Pancreas (tissue), 10 donors: ENCODE data around the gene IP6K2. TPM values are rescaled to one million over a fixed set of nuclear protein-coding genes. Genes with fewer than 3 reads are reported as not detected.

ENCODE experiments used
- ATAC-seq, 4 donors: fragments of 200-7000 bp; cut with Tn5 transposase; one replicate each; pipeline versions ENCODE4 v1.8.0 to v1.9.1; 2020; ENCODE audit warnings: mild to moderate bottlenecking in 4 of 4, moderate library complexity in 4 of 4
- DNase-seq, 6 donors: peaks; one replicate each; pipeline ENCODE4 v3.0.0-alpha.2; 2020
- FAIRE-seq: peaks from 2 replicates; lab custom pipeline; 2012; peaks lifted over from hg19 to GRCh38; lab: Jason Lieb, UNC
- H3K27ac ChIP-seq, 4 donors: fragments of 200-600 bp; sonication (generic); 1 replicate in 3 of 4; 2 replicates in 1 of 4; pipeline versions ENCODE4 v1.5.0 to v1.8.0; 2020
- H3K27me3 ChIP-seq, 4 donors: fragments of 200-600 bp; one replicate each; pipeline ENCODE4 v1.8.0; 2021
- H3K36me3 ChIP-seq, 3 donors: fragments of 200-600 bp; sonication (generic) in 1 of 3; one replicate each; pipeline versions ENCODE4 v1.5.0 to v1.8.0; 2020 to 2021
- H3K4me1 ChIP-seq, 3 donors: fragments of 200-600 bp; one replicate each; pipeline ENCODE4 v1.8.0; 2021
- H3K4me3 ChIP-seq, 4 donors: fragments of 200-600 bp; sonication (generic) in 2 of 4; one replicate each; pipeline versions ENCODE4 v1.5.0 to v1.8.0; 2020 to 2021
- H3K9me3 ChIP-seq, 4 donors: fragments of 200-600 bp; one replicate each; pipeline ENCODE4 v1.8.0; 2021
- WGBS, 2 donors: extraction: QIAGEN DNeasy Blood & Tissue Kit; methylation state at CpG; one replicate each; pipeline ENCODE4 v1.1.7; 2013; 5-methylcytosine and 5-hydroxymethylcytosine counted together
- intact Hi-C, 3 donors: fragments of 100-400 bp; cut with DNase I; formaldehyde crosslinking; loops; one replicate each; pipeline versions ENCODE4 v1.11.1 to v1.14.2; 2022
- polyA plus RNA-seq, 2 donors: library from polyadenylated mRNA; stranded (reverse); fragments of 200-250 nt; gene quantifications; one replicate each; pipeline ENCODE4 v1.2.3, GENCODE V29; 2013
- total RNA-seq, 6 donors: library from RNA; stranded (reverse); fragmentation: NEBNext Ultra II Directional in 4 of 6; extraction: Animal tissue kit (Norgen Biotek cat#: 25700) in 4 of 6; gene quantifications; one replicate each; pipeline versions ENCODE4 v1.2.1 to v1.2.4, GENCODE V29; 2021 to 2023
- TF ChIP-seq, protein P1 (sequence below), 4 donors: fragments of 200-600 bp; sonication (generic) in 3 of 4; IDR thresholded peaks; one replicate each; pipeline versions ENCODE4 v1.5.0 to v1.8.0; 2021; ENCODE audit warnings: antibody characterized with exemption in 4 of 4
- donor health status: healthy with polysubstance abuse.
- donor health status: DM: no; HTN: no; CAD: no; lungs with moderate emphysema.
- donor health status: DM: no; HTN: no; CAD: no.
- donor health status: control.
- donor health status: control.
- donor health status: Bipolar disorder and iron deficiency.
- donor health status: DM: yes; HTN: yes; CAD: no.
- donor health status: DM: no; HTN: no; CAD: no.
- donor health status: DM: no; HTN: no; CAD: no.
- donor health status: DM: yes; HTN: yes; CAD: no.

The IP6K2 gene
- total and polyA plus RNA-seq, 8 donors: 19.1 to 107 (median 35.3) TPM

GRCh38 chr3:48686538-48687219 lies 30.3 kb downstream of the IP6K2 start:
- no peak for FAIRE-seq
- H3K4me3 ChIP-seq: peak overlapping the region in 1 of 4 donors; percentile 88
- no peak for DNase-seq
- no peak overlapping the region for H3K27ac ChIP-seq
- peaks cover 4 to 9% (median 6%) of the 10 kb centered on the region in 3 donors for H3K4me1 ChIP-seq
- no peak for ATAC-seq
- intact Hi-C loops: no loop called here
- no peaks in the 10 kb centered on the region for H3K27me3 ChIP-seq
- TF ChIP-seq, protein P1, sequence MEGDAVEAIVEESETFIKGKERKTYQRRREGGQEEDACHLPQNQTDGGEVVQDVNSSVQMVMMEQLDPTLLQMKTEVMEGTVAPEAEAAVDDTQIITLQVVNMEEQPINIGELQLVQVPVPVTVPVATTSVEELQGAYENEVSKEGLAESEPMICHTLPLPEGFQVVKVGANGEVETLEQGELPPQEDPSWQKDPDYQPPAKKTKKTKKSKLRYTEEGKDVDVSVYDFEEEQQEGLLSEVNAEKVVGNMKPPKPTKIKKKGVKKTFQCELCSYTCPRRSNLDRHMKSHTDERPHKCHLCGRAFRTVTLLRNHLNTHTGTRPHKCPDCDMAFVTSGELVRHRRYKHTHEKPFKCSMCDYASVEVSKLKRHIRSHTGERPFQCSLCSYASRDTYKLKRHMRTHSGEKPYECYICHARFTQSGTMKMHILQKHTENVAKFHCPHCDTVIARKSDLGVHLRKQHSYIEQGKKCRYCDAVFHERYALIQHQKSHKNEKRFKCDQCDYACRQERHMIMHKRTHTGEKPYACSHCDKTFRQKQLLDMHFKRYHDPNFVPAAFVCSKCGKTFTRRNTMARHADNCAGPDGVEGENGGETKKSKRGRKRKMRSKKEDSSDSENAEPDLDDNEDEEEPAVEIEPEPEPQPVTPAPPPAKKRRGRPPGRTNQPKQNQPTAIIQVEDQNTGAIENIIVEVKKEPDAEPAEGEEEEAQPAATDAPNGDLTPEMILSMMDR (IDR thresholded peaks at IDR 0.05): no peak
- WGBS, 2 donors: 55 to 58% methylated on average over 10 of the region's 10 CpGs
- no peaks in the 10 kb centered on the region for H3K9me3 ChIP-seq
- H3K36me3 ChIP-seq: peaks cover 9 to 37% (median 17%) of the 10 kb centered on the region in 3 donors

DNA sequence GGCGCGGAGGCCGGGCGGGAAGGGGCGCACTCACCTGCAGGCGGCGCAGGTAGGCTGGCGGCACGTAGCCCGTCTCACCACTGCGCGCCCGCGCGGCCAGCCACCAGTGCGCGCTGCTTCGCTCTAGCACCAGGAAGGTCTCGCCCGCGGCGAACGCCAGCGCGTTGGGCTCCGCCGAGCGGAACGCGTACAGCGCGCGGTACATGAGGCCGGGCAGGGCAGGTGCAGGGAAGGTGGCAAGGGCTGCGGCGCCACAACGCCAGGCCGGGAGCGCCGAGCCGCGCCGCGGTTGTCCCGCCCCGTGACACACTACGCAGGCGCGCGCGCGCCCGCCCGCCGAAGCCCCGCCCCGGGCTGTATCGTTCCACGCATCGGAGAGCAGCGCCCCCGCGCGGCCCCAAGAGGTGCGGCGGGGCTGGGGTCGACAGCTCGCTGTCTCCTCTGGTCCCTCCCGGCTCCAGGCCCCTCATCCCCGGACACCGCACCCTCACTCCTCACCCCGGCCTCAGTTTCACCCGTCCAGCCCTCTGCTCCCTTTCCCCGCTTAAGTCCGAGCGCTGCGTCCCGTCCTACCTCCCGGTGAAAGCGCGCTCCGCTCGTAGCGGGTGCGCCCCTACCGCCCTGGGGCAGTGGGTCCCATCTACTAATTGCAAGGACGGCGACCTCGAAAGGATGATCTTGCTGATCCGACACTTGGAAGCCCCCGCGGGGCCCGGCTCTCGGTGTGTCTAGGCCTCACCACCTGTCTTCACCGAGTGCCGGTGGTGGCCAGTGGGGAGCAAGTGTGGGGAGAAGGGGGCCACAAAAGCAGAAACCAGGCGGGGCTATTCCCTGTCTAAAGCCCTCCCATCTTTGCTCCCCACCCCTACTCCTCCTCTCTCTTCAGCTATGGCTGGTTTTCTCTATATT lies 31.2 kb downstream of the IP6K2 start, which contains the start of gene NCKIPSD:
TSS of gene NCKIPSD (minus strand) at position 313 of the 909 bp plus-strand sequence. CDS start at position 205, 108 bp downstream.
- TF ChIP-seq, protein P1 (IDR thresholded peaks at IDR 0.05): peak; percentile 61 to 87 (median 84)
- Histone ChIP-seq H3K4me1 (peaks cover 4 to 9% (median 6%) of the 10 kb centered on the region in 3 donors), H3K9me3 (no peaks in the 10 kb centered on the region), H3K27ac (peak within 1 kb of the TSS; percentile 83 to 88 (median 86)), H3K4me3 (peak within 1 kb of the TSS; percentile 65 to 91 (median 84)), H3K36me3 (peaks cover 4 to 37% (median 14%) of the 10 kb centered on the region in 3 donors), H3K27me3 (no peaks in the 10 kb centered on the region)
- intact Hi-C loops: no loop called here
- WGBS, 2 donors: 1% methylated on average over 57 to 97 of the region's 97 CpGs
- DNase-seq: peak; percentile 82 to 99 (median 91)
- peak; percentile 96 to 97 (median 96) for ATAC-seq
- FAIRE-seq: no peak

DNA sequence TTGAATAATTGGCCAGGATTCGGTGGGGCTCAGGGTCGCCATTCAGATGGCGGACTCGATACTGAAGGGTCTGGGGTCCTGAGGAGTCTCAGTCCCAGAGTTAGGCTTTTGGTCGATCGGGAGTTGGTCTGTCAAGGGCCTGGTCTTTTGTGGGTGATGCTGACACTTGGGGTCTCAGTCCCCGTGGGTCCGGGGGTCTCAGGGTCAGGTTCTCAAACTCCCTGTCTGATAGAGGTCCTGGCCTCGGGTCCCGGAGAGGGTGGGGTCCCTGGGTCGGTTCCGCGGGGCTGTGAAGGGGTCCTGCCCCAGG lies 31.8 kb downstream of the IP6K2 start:
- Histone ChIP-seq H3K9me3 (no peaks in the 10 kb centered on the region), H3K27me3 (no peaks in the 10 kb centered on the region), H3K27ac (peak overlapping the region; percentile 83 to 88 (median 86)), H3K4me1 (peaks cover 4 to 9% (median 6%) of the 10 kb centered on the region in 3 donors), H3K36me3 (peaks cover 3 to 36% (median 14%) of the 10 kb centered on the region in 3 donors), H3K4me3 (peak overlapping the region; percentile 65 to 91 (median 84))
- no peak for FAIRE-seq
- no peak for DNase-seq
- 6 to 9% methylated on average over 13 of the region's 13 CpGs for WGBS, 2 donors
- intact Hi-C loops: no loop called here
- TF ChIP-seq, protein P1 (IDR thresholded peaks at IDR 0.05): no peak
- ATAC-seq: no peak

- no peaks in the 10 kb centered on the region for H3K9me3 ChIP-seq
- peaks cover 4 to 9% (median 6%) of the 10 kb centered on the region in 3 donors for H3K4me1 ChIP-seq
- no peaks in the 10 kb centered on the region for H3K27me3 ChIP-seq
- DNase-seq (peak in 1 of 6 donors; percentile 61), ATAC-seq (no peak), FAIRE-seq (no peak)
- H3K4me3 ChIP-seq: peak overlapping the region in 2 of 4 donors; percentile 88 to 91
- WGBS, 2 donors: 61 to 73% methylated on average over 7 of the region's 7 CpGs
- no peak overlapping the region for H3K27ac ChIP-seq
- intact Hi-C loops: no loop called here
- TF ChIP-seq, protein P1 (IDR thresholded peaks at IDR 0.05): no peak
- peaks cover 3 to 30% (median 11%) of the 10 kb centered on the region in 3 donors for H3K36me3 ChIP-seq
Observed at GRCh38 chr3:48684480-48685143, 32.4 kb downstream of the IP6K2 start.
